ENCODE results near the gene MROH2A.

- TF ChIP-seq POLR2AphosphoS5 (IDR thresholded peaks at IDR 0.05; ENCODE audit: low read depth, low read length) = no peak
- TF ChIP-seq SIN3A (IDR thresholded peaks at IDR 0.05; ENCODE audit: borderline replicate concordance, insufficient read depth, low read length) = no peak
- no peak for TF ChIP-seq TAF1 (IDR thresholded peaks at IDR 0.05; ENCODE audit: borderline replicate concordance, insufficient read depth, low read length)
- TF ChIP-seq REST (IDR thresholded peaks at IDR 0.05; ENCODE audit: insufficient read depth in 1 of 2, low read depth in 2 of 2, low read length in 2 of 2) = no peak
- TF ChIP-seq FOXP2 (optimal IDR thresholded peaks at IDR 0.05; ENCODE audit: borderline replicate concordance, extremely low read depth, extremely low read length, insufficient read depth) = no peak
These were observed 25.9 kb downstream of the MROH2A start for GRCh38 chr2:233803994-233804393.
